Stimulated activated CD8-positive, alpha-beta memory T cell treated with anti-CD3 and anti-CD28 coated beads, Interleukin-4, amount 100 ng/mL, for 48 hours (primary cell): ENCODE data around the gene DLGAP1.

Source experiments
- DNase-seq: peaks from one replicate; pipeline ENCODE4 v3.0.0-alpha.2; 2020

DLGAP1 gene

GRCh38 chr18:3879836-3880120 lies 575.3 kb downstream of the DLGAP1 start:
- DNase-seq = no peak

DNA sequence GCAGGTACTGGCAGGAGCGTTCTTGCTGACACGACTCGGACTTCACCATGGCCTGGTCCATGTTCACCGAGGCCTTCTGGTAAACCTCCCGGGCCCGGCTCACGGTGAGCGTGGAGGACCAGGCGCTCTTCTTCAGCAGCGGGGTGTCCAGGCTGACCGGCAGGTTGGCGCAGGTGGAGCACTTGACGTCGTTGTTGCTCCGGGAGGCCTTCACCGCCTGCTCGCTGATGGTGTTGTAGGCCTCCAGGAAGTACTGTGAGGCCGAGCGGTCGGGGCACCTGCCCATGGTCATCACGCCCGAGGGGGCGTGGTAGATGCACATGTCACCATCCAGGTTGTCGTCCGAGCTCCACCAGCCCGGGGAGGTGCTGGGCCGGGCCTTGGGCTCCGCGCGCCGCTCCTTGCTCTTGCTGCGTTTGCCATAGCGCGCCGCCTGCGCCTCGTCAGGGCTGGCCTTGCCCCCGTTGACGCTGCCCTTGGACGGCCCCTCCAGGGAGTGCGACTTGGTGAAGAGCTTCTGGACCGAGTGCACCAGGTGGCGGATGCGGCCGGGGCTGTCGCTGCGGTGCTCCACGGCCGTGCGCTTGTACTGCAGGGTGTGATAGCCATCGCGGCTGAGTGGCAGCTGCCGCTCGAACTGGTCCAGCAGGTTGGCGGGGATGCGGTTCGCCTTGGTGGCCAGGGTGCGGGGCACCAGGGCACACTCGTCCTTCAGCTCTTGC lies 575.8 kb downstream of the DLGAP1 start:
- no peak for DNase-seq

DNA sequence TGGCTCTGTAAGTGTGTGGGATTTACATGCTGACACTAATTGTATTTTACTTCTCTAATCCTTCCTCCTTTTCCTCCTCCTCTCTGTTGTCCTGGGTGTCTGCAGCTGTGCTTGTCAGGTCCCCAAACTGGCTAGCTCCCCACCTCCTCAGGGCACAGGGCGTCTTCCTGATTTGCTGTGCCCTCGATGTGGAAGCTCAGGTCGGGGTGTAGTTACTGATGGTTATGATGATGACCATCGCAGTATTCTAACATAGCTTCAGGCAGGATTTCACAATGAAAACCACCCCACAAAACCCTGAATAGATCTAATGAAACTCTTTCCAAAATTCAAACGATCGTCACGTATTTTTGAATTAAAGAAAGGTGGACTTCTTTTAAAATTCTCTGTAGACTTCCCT lies 576.7 kb downstream of the DLGAP1 start:
- DNase-seq = no peak

DNA sequence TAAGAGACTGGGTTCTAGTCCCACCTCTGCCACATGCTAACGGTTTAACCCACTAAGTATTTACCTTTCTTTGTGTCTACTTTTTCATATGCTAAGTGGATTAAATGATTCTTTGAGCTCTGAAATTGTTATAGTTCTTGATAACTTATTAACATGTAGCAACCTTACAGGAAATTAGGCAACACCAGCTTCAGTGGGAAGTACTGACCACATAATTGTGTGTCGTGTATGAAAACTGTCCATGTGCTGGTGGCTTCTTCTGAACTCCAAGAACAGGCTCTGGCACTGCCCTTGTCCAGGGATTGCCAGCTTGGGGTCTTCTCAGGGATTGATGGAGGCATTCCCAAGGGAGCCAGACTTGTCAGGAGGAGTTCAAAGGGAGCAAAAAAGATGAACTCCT lies 577.4 kb downstream of the DLGAP1 start:
- DNase-seq = no peak

- no peak for DNase-seq
Observed at GRCh38 chr18:3875961-3876360, 579.1 kb downstream of the DLGAP1 start.

- DNase-seq = no peak
Observed at GRCh38 chr18:3875376-3875775, 579.7 kb downstream of the DLGAP1 start.

DNA sequence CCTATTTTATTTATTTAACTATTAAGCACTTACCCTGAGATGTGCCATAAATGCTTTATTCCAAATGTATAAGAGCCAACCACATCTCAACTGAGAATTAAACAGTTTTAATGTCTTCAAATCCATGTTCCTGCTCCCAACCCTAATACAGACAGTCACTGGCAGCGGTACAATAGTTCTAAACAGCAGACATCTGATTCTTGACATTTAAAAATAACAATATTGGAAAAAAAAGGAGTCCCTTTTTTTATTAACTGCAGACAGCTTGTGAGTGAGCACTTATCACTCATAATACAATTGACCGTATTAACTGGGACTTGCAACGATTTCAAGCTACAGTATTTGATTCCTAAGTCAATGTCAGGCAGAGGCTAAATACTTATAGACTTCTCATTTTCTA lies 580.5 kb downstream of the DLGAP1 start:
- DNase-seq = no peak

DNA sequence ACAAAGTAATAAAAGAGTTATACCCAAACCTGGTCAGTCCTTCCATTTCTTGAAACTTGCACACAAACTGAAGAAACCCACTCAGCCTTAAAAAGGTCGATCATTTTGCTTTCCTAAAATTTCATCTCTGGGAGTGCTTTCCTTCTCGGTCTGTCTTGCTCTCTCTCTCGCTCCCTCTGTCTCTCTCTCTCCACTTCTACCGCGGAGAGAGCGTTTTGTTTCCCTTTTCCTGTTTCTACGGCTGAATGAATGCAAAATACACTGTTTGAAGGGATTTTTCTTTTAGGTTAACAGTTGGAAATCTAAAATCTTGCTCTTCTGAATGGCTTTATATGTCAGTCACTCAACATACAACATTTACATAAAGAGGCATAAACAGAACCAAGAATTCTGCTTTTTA lies 581.0 kb downstream of the DLGAP1 start:
- no peak for DNase-seq

GRCh38 chr18:3873698-3874097 lies 581.4 kb downstream of the DLGAP1 start:
- no peak for DNase-seq

DNA sequence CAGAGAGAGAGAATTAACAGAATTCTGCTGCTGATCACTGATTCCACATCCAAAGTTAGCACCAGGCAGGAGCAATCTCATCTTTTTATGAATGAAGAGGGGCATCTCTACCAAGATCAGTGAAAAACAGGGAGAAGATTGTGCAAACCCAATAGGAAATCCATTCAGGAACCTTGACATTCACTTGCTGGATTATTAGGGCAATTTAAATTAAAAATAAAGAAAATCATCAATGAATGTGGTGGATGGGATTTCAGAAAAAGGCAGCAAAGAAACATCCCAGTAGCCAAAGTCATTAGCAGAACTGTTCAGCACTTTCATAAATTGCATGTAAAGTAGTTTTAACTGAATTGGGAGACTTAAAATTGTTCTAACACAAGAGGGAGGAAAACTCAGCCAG lies 581.9 kb downstream of the DLGAP1 start:
- DNase-seq = no peak

DNA sequence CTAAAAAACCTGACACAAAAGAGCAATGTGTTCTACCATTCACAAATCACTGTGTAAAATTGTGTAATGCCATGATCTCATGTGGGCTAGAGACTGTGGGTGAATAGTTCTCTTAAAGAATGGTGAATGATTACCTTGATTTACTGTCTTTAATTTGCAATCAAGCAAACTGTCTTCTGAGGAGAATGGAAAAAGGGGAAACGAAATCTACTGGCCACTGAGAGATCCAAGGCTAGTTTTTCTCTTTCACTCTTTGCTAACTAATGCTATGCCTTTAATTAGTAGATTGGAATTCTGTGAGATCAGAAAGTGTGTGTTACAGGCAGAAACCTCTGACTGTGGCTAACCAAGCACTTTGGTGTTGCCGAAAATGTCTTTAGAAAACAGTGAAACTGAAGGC lies 582.5 kb downstream of the DLGAP1 start:
- no peak for DNase-seq

GRCh38 chr18:3871687-3872086 lies 583.4 kb downstream of the DLGAP1 start:
- DNase-seq = no peak

DNA sequence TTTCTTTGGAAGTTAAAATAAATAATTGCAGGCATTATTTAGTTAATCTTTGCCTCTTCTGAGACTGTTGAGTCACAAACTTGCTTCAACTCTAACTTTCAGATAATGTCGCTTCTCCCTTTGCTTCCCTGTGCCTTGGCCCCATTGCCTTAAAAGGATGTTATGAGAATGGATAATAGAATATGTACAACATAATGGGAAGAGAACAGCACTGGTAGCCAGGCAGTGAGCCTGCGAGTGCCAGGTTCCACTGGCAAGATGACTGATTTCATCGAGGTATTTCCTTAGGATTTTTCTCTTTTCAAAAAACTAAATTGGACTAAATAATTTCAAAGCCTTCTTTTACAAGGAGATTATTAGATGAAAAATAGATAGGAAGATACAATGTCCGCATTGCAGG lies 584.2 kb downstream of the DLGAP1 start:
- DNase-seq = no peak

DNA sequence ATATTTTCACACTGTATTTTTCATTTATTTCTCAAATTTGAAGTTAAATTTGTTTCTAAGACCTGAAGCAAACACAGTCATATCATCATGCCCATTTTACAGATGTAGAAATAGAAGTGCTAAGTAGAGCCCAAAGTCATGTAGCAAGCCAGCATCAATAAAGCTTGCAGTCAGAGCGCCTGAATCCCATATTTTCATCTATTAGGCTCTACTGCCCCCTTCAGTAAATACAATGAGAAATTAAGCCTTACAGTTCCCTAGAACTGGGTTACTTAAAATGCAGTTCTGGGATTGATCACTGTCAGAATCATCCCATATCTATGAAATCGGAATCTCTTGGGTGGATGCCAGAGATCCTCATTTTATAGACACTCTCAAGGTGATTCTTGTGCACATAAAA lies 585.3 kb downstream of the DLGAP1 start:
- DNase-seq = no peak

DNA sequence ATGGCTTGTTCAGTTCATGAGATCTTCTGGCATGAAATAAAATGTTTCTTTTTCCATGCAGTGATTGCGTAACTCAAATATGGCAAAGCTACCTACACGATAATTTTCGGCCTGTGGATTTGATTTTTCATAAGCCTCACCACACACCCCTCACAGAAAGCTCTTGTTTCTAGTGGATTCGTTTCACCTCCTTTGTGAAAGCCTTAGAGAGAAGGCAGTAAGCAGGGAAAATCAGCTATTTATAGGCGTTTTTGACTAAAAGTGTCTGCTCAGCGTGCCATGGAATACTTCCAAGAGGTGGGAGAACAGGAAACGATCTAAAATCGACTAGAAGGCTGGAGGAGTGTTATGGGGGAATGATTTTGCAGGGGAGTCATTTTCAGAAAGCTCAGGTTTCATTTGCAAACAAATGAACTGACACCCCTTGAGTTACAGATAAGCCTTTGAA lies 587.2 kb downstream of the DLGAP1 start:
- DNase-seq = no peak

- no peak for DNase-seq
Observed at GRCh38 chr18:3867236-3867635, 587.9 kb downstream of the DLGAP1 start.

DNA sequence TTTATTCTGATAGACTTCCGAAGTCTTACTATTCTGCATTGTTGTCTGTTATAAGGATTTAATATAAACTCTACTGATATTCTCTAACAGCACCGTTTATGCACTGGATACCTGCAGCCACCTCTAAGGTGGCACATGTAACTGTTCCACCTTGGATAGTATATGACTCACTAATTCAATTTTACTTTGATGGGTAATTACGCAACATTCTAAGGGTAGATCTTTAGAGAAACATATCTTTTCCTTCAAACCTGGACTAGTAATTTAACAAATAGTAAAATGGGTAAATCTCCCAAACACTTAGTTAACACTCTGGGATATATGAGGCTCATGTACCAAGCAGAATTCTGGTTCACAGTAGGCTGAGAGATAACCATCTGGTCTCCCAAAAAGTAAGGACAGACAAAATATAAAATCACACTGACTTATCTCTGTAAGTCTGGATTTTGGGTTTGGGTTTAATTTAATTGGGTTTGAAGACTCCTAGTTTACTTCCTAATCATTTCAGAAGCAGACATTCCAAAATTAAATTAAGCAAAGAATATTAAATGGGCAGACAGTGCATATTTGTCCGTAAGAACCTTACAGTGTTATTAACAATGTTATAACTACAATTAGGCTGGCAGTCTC lies 590.3 kb downstream of the DLGAP1 start:
- no peak for DNase-seq

DNA sequence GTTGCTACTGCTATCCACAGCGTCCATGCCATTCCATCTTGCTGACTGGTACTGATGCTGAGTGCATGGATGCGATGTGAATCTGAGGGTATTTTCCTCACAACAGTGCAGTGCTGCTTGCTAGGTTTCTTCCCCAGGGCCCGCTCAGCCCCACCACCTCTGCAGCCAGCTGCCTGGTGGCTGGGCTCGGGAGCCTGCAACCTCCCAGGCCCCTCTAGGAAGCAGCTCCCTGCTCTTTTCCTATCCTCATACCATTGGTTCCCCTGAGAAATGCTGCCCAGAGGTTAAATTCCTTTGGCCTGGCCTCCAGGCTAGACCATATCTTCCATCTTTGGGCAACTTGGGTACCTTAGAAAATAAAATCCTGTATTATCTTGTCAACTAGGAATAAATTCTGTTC lies 591.5 kb downstream of the DLGAP1 start:
- DNase-seq = no peak

DNA sequence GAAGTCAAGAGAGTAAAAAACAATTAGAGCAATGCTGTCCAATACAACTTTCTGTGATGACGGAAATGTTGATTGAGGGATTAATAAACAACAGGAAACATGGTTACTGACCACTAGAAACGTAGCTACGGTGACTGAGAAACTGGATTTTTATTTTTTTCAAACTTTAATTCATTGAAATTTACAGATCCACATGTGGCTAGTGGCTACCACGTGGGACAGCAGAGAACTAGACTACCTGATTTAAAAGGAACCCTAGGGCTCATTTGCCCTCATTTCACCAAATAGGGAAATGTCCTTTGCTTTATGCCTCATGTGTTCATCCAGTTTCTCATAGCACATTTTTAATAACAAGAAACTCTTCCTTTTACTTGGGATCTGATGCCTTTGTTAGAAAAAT lies 592.1 kb downstream of the DLGAP1 start:
- no peak for DNase-seq

DNA sequence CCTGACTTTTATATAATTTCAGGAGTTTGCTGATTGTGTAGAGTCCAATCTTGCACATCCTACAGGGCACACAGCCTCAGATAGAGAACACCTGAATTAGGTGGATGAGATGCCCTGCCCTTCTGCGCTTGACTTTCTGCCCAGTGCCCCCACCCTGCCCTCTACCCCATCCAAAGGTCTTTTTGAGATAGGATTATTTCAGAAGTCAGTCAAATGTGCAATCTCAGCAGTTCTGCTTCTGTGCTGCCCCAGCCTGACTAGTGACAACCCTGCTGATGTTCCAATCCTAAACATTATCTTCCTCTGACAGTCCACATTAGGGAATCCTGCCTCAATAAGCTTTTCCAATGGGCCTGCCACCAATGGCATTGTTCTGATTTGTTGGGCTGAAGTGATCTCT lies 593.6 kb downstream of the DLGAP1 start:
- DNase-seq = no peak

DNA sequence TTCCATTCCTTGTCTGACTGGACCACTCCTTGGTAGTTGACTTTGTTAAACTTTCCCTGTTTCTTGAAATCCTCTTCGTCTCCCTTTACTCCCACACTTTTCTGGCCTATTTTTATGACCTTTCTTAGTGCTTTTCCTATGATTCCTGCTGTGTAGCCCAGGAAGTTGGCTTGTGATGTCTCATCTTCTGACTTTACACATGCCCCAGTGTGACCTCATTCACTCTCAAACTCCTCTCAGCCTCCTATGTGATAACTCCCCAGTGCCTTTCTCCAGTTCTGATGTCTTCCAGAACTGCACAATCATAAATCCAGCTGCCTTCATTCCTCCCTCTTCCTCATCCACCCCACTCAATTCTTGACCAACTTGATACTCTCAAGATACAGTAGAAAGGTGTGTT lies 597.6 kb downstream of the DLGAP1 start:
- no peak for DNase-seq

DNA sequence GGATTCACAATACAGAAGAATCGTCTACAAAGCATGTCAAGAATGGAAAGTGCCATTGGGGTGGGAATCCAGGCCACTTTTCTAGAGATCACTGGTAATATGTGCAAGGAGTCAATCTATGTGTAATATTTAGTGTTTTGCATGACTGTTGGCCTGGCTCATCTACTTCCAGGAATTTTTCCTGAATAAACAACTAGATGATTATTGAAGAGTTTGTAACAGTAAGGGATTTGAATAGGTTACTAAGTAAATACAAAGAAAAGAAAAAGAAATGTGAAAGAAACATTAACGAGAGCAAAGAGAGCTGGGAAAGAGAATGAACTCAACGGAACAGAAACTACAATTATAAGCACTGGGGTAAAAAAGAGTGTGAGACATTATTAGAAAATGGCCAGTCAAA lies 599.1 kb downstream of the DLGAP1 start:
- no peak for DNase-seq

GRCh38 chr18:3852321-3852720 lies 602.8 kb downstream of the DLGAP1 start:
- DNase-seq = no peak

DNA sequence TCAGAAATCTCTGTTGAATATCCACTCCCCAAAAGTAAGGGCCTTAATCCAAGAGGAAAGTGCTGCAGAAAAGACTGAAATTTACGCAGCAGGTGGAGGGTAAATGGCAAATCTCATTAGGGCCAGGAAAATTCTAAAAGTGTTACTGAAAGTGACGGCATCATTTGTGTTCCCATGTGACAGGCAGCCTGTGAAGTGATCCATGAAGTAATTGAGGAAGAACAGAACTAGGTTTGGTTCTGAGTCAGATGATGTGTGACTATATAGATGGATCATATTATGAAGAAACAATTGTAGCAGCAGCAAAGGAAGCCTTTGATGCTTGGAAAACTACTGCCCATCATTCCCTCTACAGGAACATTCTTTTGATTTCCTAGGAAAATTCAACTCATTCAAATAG lies 603.9 kb downstream of the DLGAP1 start:
- no peak for DNase-seq

DNA sequence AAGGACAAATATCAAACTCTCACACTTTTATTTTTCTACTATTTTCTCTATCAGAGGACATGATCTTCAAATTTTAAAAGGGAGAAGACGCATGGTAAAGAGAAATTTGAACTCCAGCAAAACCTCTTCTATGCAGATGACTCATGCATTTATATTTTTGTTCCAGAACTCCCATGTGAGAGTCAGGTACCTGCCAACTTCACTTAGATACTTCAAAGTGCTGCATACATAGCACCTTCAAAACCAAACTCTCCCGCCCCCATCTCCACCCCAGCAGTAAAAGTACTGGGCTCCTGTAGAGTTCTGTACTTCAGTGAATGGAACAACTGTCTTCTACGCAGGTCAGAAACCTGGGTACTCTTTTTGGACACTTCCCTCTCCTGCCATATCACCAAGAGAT lies 606.8 kb downstream of the DLGAP1 start:
- DNase-seq = no peak
